ENCODE data around the gene SHISA3.

DNA sequence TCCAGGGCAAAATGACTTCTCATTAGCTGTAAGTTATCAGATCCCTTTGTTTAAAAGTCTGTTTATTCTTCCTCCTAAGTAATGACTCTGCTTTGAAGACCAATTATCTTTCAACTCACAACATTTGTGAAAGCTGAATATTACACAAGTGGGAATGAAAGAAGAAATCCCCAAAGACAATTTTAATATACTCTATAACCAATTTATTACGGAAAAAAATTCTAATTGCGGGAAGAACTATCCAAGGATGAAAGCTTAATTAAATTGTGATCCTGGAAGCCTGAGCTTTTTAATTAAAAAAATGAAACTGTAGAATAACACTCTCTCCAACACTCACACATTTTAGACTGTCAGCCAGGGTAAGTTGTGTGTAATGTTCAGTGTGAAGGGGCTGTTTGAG lies 15.6 kb upstream of the SHISA3 start:
- TF ChIP-seq CTCF (conservative IDR thresholded peaks at IDR 0.05; ENCODE audit: low read length) (no peak), EZH2phosphoT487 (IDR thresholded peaks at IDR 0.05; ENCODE audit: borderline replicate concordance, low read depth, low read length) (no peak)
